Caco-2 (cell line): ENCODE data around the gene RAD51B. TPM values are rescaled to one million over a fixed set of nuclear protein-coding genes. Genes with fewer than 3 reads are reported as not detected.

Experiments used
- BruUV-seq: library from RNA; stranded (reverse); fragments of 400-500 nt; replicated peaks from 2 replicates; lab custom pipeline; 2021; lab: Mats Ljungman, UMichigan
- CTCF ChIA-PET: fragments of 300-600 bp; sonication (Branson Sonifier 250); formaldehyde crosslinking; loops from one replicate; lab custom pipeline; 2022; ENCODE audit warnings: antibody characterized with exemption; lab: Charles Lee
- POLR2A ChIA-PET: fragments of 300-600 bp; sonication (Branson Sonifier 250); formaldehyde crosslinking; loops from one replicate; lab custom pipeline; 2022; ENCODE audit warnings: antibody characterized with exemption; lab: Charles Lee
- DNase-seq, 2 experiments: peaks; one replicate each; pipeline versions ENCODE4 v3.0.0 to v3.0.0-alpha.2; 2020 to 2022
- H3K27me3 ChIP-seq: replicated peaks from 2 replicates; pipeline ENCODE4 v1.6.0; 2011; ENCODE audit warnings: low read length; ENCODE audit not compliant: control insufficient read depth, insufficient read depth
- H3K36me3 ChIP-seq: 2 replicates; pipeline ENCODE4 v1.5.1; 2011; ENCODE audit warnings: low read length; ENCODE audit not compliant: control insufficient read depth, insufficient read depth
- H3K4me1 ChIP-seq: fragments of 250-450 bp; sonication (Bioruptor Pico); 2 replicates; pipeline ENCODE4 v1.5.1; 2020; ENCODE audit warnings: mild to moderate bottlenecking
- H3K4me3 ChIP-seq: 2 replicates; pipeline ENCODE4 v1.5.1; 2011; ENCODE audit warnings: low read depth, mild to moderate bottlenecking, control low read depth, low read length
- H3K9me3 ChIP-seq: fragments of 250-450 bp; sonication (Bioruptor Pico); 2 replicates; pipeline ENCODE4 v1.5.1; 2020; ENCODE audit warnings: mild to moderate bottlenecking, moderate library complexity
- H3K27ac Mint-ChIP-seq: one replicate; pipeline ENCODE4 v1.8.0; 2022; ENCODE audit warnings: mixed read lengths; ENCODE audit not compliant: unreplicated experiment
- H3K27me3 Mint-ChIP-seq: one replicate; pipeline ENCODE4 v1.8.0; 2022; ENCODE audit warnings: mixed read lengths; ENCODE audit not compliant: insufficient read depth, unreplicated experiment
- H3K36me3 Mint-ChIP-seq: one replicate; pipeline ENCODE4 v1.8.0; 2022; ENCODE audit warnings: mild to moderate bottlenecking, mixed read lengths; ENCODE audit not compliant: insufficient read depth, unreplicated experiment
- H3K4me1 Mint-ChIP-seq: one replicate; pipeline ENCODE4 v1.8.0; 2022; ENCODE audit warnings: low read depth, mixed read lengths; ENCODE audit not compliant: unreplicated experiment
- H3K4me3 Mint-ChIP-seq: one replicate; pipeline ENCODE4 v1.8.0; 2022; ENCODE audit warnings: mild to moderate bottlenecking, moderate library complexity, mixed read lengths; ENCODE audit not compliant: unreplicated experiment
- H3K9me3 Mint-ChIP-seq: one replicate; pipeline ENCODE4 v1.8.0; 2022; ENCODE audit warnings: mixed read lengths; ENCODE audit not compliant: unreplicated experiment
- CTCF ChIP-seq, 2 experiments: fragments of 200-600 bp in 1 of 2; IDR thresholded peaks; 1 replicate in 1 of 2; 2 replicates in 1 of 2; pipeline versions ENCODE4 v1.5.1 to v1.8.0; 2011 to 2022; ENCODE audit warnings: antibody characterized with exemption in 1 of 2, control low read depth in 1 of 2, inconsistent platforms in 1 of 2, low read depth in 1 of 2, low read length in 1 of 2, mild to moderate bottlenecking in 1 of 2, moderate library complexity in 1 of 2; ENCODE audit not compliant: insufficient read depth in 1 of 2, severe bottlenecking in 1 of 2, unreplicated experiment in 1 of 2
- intact Hi-C: fragments of 100-400 bp; cut with micrococcal nuclease; formaldehyde crosslinking; loops from one replicate; pipeline ENCODE4 v1.10.0; 2022; ENCODE audit not compliant: unreplicated experiment
- total RNA-seq: library from RNA; stranded (reverse); gene quantifications from 2 replicates; pipeline ENCODE4 v1.2.3, GENCODE V29; 2022

Gene RAD51B
- total RNA-seq, 1 experiment from 2014 or later, result 16.7 TPM

DNA sequence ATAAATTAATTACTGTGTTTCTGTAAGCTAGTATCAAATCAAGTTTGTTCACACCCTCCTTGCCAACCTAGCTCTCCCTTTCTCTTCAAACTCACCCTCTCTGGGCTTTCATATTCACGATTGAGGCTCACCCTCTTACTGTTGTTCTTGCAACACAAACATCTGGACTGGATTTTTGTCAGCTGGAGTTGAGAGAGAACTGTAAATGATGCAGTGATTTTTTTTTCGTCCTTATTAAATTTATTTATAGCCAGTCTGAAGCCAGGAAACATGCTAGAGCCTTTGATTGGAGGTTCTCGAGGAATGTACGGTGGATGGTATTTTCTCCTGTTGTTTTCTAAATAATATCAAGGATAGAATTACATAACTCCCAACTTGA lies 488.2 kb downstream of the RAD51B start:
- Histone ChIP-seq H3K4me1 (peaks cover 28% of the 10 kb centered on the region), H3K4me3 (no peak overlapping the region), H3K9me3 (no peaks in the 10 kb centered on the region; the same call in 1 of the 2 replicates), H3K36me3 (no peaks in the 10 kb centered on the region), H3K27me3 (no peaks in the 10 kb centered on the region)
- Mint-ChIP-seq H3K4me3 (no peak overlapping the region), H3K4me1 (peaks cover 24% of the 10 kb centered on the region), H3K36me3 (peaks cover 4% of the 10 kb centered on the region), H3K9me3 (peaks cover 5% of the 10 kb centered on the region), H3K27ac (no peak overlapping the region), H3K27me3 (no peaks in the 10 kb centered on the region)
- BruUV-seq, result no TSS peak
- no peak for DNase-seq
- ChIA-PET CTCF (no interaction called here), POLR2A (no interaction called here)
- intact Hi-C loops, result loop anchor here (1.0 to 5.0 kb wide), 3 partner anchors 12 to 63 kb away; no protein-coding TSS in a partner anchor
- TF ChIP-seq CTCF (IDR thresholded peaks at IDR 0.05; ENCODE audit: insufficient read depth in 1 of 2, low read depth in 1 of 2, low read length in 1 of 2, severe bottlenecking in 1 of 2, unreplicated experiment in 1 of 2), result no peak

- peaks cover 24% of the 10 kb centered on the region for H3K4me1 Mint-ChIP-seq
- no peak overlapping the region for H3K27ac Mint-ChIP-seq
- no peak overlapping the region for H3K4me3 Mint-ChIP-seq
- no peaks in the 10 kb centered on the region for H3K36me3 Mint-ChIP-seq
- TF ChIP-seq CTCF (IDR thresholded peaks at IDR 0.05; ENCODE audit: insufficient read depth in 1 of 2, low read depth in 1 of 2, low read length in 1 of 2, severe bottlenecking in 1 of 2, unreplicated experiment in 1 of 2), result no peak
- no peaks in the 10 kb centered on the region for H3K27me3 Mint-ChIP-seq
- DNase-seq, result no peak
- POLR2A ChIA-PET, result no interaction called here
- no peaks in the 10 kb centered on the region for H3K27me3 ChIP-seq
- no peaks in the 10 kb centered on the region for H3K9me3 Mint-ChIP-seq
- 0 out of 2 replicates have a peak, but pooled peaks cover 2% of the 10 kb centered on the region for H3K36me3 ChIP-seq
- no peak overlapping the region for H3K4me3 ChIP-seq
- intact Hi-C loops, result loop anchor here (5.0 kb wide), 1 partner anchor 53 kb away; no protein-coding TSS in a partner anchor
- no peaks in the 10 kb centered on the region for H3K9me3 ChIP-seq
- CTCF ChIA-PET, result no interaction called here
- BruUV-seq, result no TSS peak
- peaks cover 28% of the 10 kb centered on the region for H3K4me1 ChIP-seq
Observed at GRCh38 chr14:68308726-68309520, 489.3 kb downstream of the RAD51B start.

DNA sequence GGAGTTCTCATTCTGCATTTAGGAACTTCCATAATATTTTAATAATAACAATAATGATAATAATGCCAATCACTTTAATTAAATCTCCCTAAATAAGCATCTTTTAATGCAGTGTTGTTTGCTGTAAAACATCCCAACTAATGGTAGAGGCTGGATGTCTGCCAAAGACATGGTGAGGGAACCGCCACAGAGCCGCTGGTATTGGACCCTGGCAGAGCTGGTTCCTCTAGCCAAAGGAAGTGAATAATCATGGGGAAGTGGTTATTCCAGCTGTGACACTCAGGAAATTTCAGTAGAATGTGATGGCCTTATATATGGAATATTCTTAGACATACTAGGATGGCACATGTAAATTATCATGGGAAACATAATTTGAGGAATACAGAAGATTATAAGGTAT lies 490.0 kb downstream of the RAD51B start:
- H3K4me3 Mint-ChIP-seq, result no peak overlapping the region
- peaks cover 24% of the 10 kb centered on the region for H3K4me1 Mint-ChIP-seq
- DNase-seq, result no peak
- H3K36me3 Mint-ChIP-seq, result no peaks in the 10 kb centered on the region
- CTCF ChIA-PET, result no interaction called here
- Histone ChIP-seq H3K27me3 (no peaks in the 10 kb centered on the region), H3K9me3 (no peaks in the 10 kb centered on the region), H3K4me3 (no peak overlapping the region), H3K4me1 (peaks cover 28% of the 10 kb centered on the region), H3K36me3 (0 out of 2 replicates have a peak, but pooled peaks cover 2% of the 10 kb centered on the region)
- H3K9me3 Mint-ChIP-seq, result no peaks in the 10 kb centered on the region
- TF ChIP-seq CTCF (IDR thresholded peaks at IDR 0.05; ENCODE audit: insufficient read depth in 1 of 2, low read depth in 1 of 2, low read length in 1 of 2, severe bottlenecking in 1 of 2, unreplicated experiment in 1 of 2), result no peak
- no TSS peak for BruUV-seq
- intact Hi-C loops, result loop anchor here (5.0 kb wide), 1 partner anchor 53 kb away; no protein-coding TSS in a partner anchor
- no peak overlapping the region for H3K27ac Mint-ChIP-seq
- H3K27me3 Mint-ChIP-seq, result no peaks in the 10 kb centered on the region
- POLR2A ChIA-PET, result no interaction called here
